H9 (cell line): ENCODE results near the gene GABRD. TPM values are rescaled to one million over a fixed set of nuclear protein-coding genes. Genes with fewer than 3 reads are reported as not detected.
A peak's percentile ranks its signal among the peaks of the same experiment; 100 is the strongest.

ENCODE experiments used
- DNase-seq: peaks from one replicate; pipeline ENCODE4 v3.0.0-alpha.2; 2017
- H2AFZ ChIP-seq: one replicate; pipeline ENCODE4 v1.6.1; 2013; ENCODE audit warnings: mild to moderate bottlenecking, low read length, control low read depth, moderate library complexity
- H2AK5ac ChIP-seq: 2 replicates; pipeline ENCODE4 v1.6.1; 2013; ENCODE audit warnings: low read length, control low read depth, mixed read lengths; ENCODE audit not compliant: insufficient read length
- H2BK120ac ChIP-seq: one replicate; pipeline ENCODE4 v1.6.1; 2013; ENCODE audit warnings: low read depth, mild to moderate bottlenecking, low read length, control low read depth, inconsistent platforms; ENCODE audit not compliant: poor library complexity, severe bottlenecking
- H2BK12ac ChIP-seq: 2 replicates; pipeline ENCODE4 v1.6.1; 2013; ENCODE audit warnings: low read length, control low read depth, mixed read lengths, low read depth; ENCODE audit not compliant: insufficient read length
- H2BK15ac ChIP-seq: 2 replicates; pipeline ENCODE4 v1.6.1; 2013; ENCODE audit warnings: low read depth, low read length, control low read depth
- H2BK20ac ChIP-seq: one replicate; pipeline ENCODE4 v1.6.1; 2013; ENCODE audit warnings: low read depth, mild to moderate bottlenecking, low read length, control low read depth, inconsistent platforms; ENCODE audit not compliant: poor library complexity, severe bottlenecking
- H2BK5ac ChIP-seq: 2 replicates; pipeline ENCODE4 v1.6.1; 2013; ENCODE audit warnings: low read length, control low read depth, mixed read lengths; ENCODE audit not compliant: insufficient read length
- H3K14ac ChIP-seq: 2 replicates; pipeline ENCODE4 v1.6.1; 2013; ENCODE audit warnings: low read length, control low read depth; ENCODE audit not compliant: insufficient read depth
- H3K18ac ChIP-seq: 2 replicates; pipeline ENCODE4 v1.6.1; 2013; ENCODE audit warnings: low read depth, mild to moderate bottlenecking, mixed read lengths, low read length, control low read depth; ENCODE audit not compliant: insufficient read length
- H3K23ac ChIP-seq: 2 replicates; pipeline ENCODE4 v1.6.1; 2013; ENCODE audit warnings: low read length, control low read depth, mixed read lengths, low read depth; ENCODE audit not compliant: insufficient read length
- H3K23me2 ChIP-seq: 2 replicates; pipeline ENCODE4 v1.6.1; 2013; ENCODE audit warnings: low read depth, mild to moderate bottlenecking, mixed read lengths, low read length, control low read depth; ENCODE audit not compliant: insufficient read length, poor library complexity, severe bottlenecking
- H3K27ac ChIP-seq: 2 replicates; pipeline ENCODE4 v1.5.1; 2013; ENCODE audit warnings: low read length, control low read depth, mixed read lengths, low read depth; ENCODE audit not compliant: insufficient read length
- H3K27me3 ChIP-seq: 2 replicates; pipeline ENCODE4 v1.6.1; 2013; ENCODE audit warnings: low read length, control low read depth, inconsistent platforms; ENCODE audit not compliant: insufficient read depth
- H3K4ac ChIP-seq: 2 replicates; pipeline ENCODE4 v1.6.1; 2013; ENCODE audit warnings: low read depth, mild to moderate bottlenecking, control low read depth, inconsistent platforms, low read length, moderate library complexity
- H3K4me1 ChIP-seq: 2 replicates; pipeline ENCODE4 v1.6.1; 2013; ENCODE audit warnings: low read length, control low read depth, inconsistent platforms; ENCODE audit not compliant: insufficient read depth
- H3K4me2 ChIP-seq: 2 replicates; pipeline ENCODE4 v1.6.1; 2013; ENCODE audit warnings: low read length, control low read depth, mixed read lengths; ENCODE audit not compliant: insufficient read length, insufficient read depth
- H3K56ac ChIP-seq: 2 replicates; pipeline ENCODE4 v1.6.1; 2013; ENCODE audit warnings: low read depth, mild to moderate bottlenecking, mixed read lengths, low read length, control low read depth; ENCODE audit not compliant: insufficient read length
- H3K79me1 ChIP-seq: 2 replicates; pipeline ENCODE4 v1.6.1; 2013; ENCODE audit warnings: low read depth, mild to moderate bottlenecking, moderate library complexity, low read length, control low read depth, inconsistent platforms; ENCODE audit not compliant: insufficient read depth, poor library complexity, severe bottlenecking
- H3K79me2 ChIP-seq: 2 replicates; pipeline ENCODE4 v1.6.1; 2013; ENCODE audit warnings: low read length, control low read depth, inconsistent platforms; ENCODE audit not compliant: insufficient read depth
- H3K9ac ChIP-seq: 2 replicates; pipeline ENCODE4 v1.6.1; 2013; ENCODE audit warnings: low read length, control low read depth, mixed read lengths; ENCODE audit not compliant: insufficient read length; ENCODE audit errors: extremely low read depth
- H3K9me3 ChIP-seq: one replicate; pipeline ENCODE4 v1.6.1; 2013; ENCODE audit warnings: low read depth, low read length, inconsistent platforms; ENCODE audit not compliant: control insufficient read depth
- H3T11ph ChIP-seq: one replicate; pipeline ENCODE4 v1.6.1; 2013; ENCODE audit warnings: mild to moderate bottlenecking, low read length, control low read depth, inconsistent platforms
- H4K20me1 ChIP-seq: one replicate; pipeline ENCODE4 v1.6.1; 2013; ENCODE audit not compliant: control insufficient read depth, insufficient read length, insufficient read depth
- H4K5ac ChIP-seq: 2 replicates; pipeline ENCODE4 v1.6.1; 2013; ENCODE audit warnings: low read depth, mild to moderate bottlenecking, mixed read lengths, low read length, control low read depth; ENCODE audit not compliant: insufficient read length
- H4K8ac ChIP-seq: replicated peaks from 2 replicates; pipeline ENCODE4 v1.6.1; 2013; ENCODE audit warnings: low read length, control low read depth, mixed read lengths, low read depth; ENCODE audit not compliant: insufficient read length
- H4K91ac ChIP-seq: 2 replicates; pipeline ENCODE4 v1.6.1; 2013; ENCODE audit warnings: low read depth, mild to moderate bottlenecking, moderate library complexity, mixed read lengths, low read length, control low read depth; ENCODE audit not compliant: insufficient read length
- H3K27ac Mint-ChIP-seq, 3 experiments: 2 replicates in 2 of 3; 3 replicates in 1 of 3; pipeline ENCODE4 v1.8.0; 2020 to 2021; ENCODE audit warnings: mixed read lengths in 3 of 3, mild to moderate bottlenecking in 1 of 3, moderate library complexity in 1 of 3
- H3K27me3 Mint-ChIP-seq: 2 replicates; pipeline ENCODE4 v1.8.0; 2021; ENCODE audit warnings: low read depth, mild to moderate bottlenecking, moderate library complexity, mixed read lengths
- H3K36me3 Mint-ChIP-seq, 3 experiments: 2 replicates in 2 of 3; 3 replicates in 1 of 3; pipeline ENCODE4 v1.8.0; 2020 to 2021; ENCODE audit warnings: low read depth in 3 of 3, mixed read lengths in 3 of 3; ENCODE audit not compliant: insufficient read depth in 1 of 3
- H3K4me1 Mint-ChIP-seq, 2 experiments: 2 replicates each; pipeline ENCODE4 v1.8.0; 2020; ENCODE audit warnings: mixed read lengths in 2 of 2
- H3K4me3 Mint-ChIP-seq, 2 experiments: 2 replicates in 1 of 2; 3 replicates in 1 of 2; pipeline ENCODE4 v1.8.0; 2020 to 2021; ENCODE audit warnings: mild to moderate bottlenecking in 2 of 2, mixed read lengths in 2 of 2, moderate library complexity in 1 of 2
- H3K9me3 Mint-ChIP-seq, 2 experiments: 2 replicates in 1 of 2; 3 replicates in 1 of 2; pipeline ENCODE4 v1.8.0; 2020; ENCODE audit warnings: mild to moderate bottlenecking in 2 of 2, mixed read lengths in 2 of 2, moderate library complexity in 1 of 2
- CTCF ChIP-seq: fragments of 200-600 bp; sonication (generic); conservative IDR thresholded peaks from 3 replicates; pipeline ENCODE4 v1.8.0; 2021; ENCODE audit warnings: antibody characterized with exemption, mild to moderate bottlenecking
- WGBS: extraction: QIAGEN DNeasy Blood & Tissue Kit; methylation state at CpG from one replicate; pipeline ENCODE4 v1.1.7; 2013; ENCODE audit warnings: missing lambda C conversion rate, low lambda C conversion rate, mixed read lengths; ENCODE audit not compliant: insufficient read length; ENCODE audit errors: extremely low coverage; 5-methylcytosine and 5-hydroxymethylcytosine counted together
- total RNA-seq: library from RNA; stranded (reverse); gene quantifications from 2 replicates; pipeline ENCODE4 v1.2.1, GENCODE V29; 2021

The GABRD gene
- total RNA-seq, 1 experiment from 2014 or later, result 0.59 TPM

- no peak overlapping the region for H3K18ac ChIP-seq
- Mint-ChIP-seq H3K27ac (peak overlapping the region in 1 of 3 experiments; percentile 92; a peak in 1 of 7 replicates), H3K36me3 (no peaks in the 10 kb centered on the region; a peak in 2 of 7 replicates), H3K27me3 (peaks cover 3% of the 10 kb centered on the region), H3K9me3 (peaks cover 10 to 15% of the 10 kb centered on the region in 2 experiments; a peak in 4 of 5 replicates), H3K4me1 (peaks cover 0 to 7% of the 10 kb centered on the region in 2 experiments; a peak in 2 of 4 replicates), H3K4me3 (peak overlapping the region in 1 of 2 experiments; percentile 23; a peak in 1 of 5 replicates)
- no peaks in the 10 kb centered on the region for H4K20me1 ChIP-seq
- no peak overlapping the region for H2BK12ac ChIP-seq
- no peak overlapping the region for H2BK15ac ChIP-seq
- no peak for TF ChIP-seq CTCF
- no peak overlapping the region for H2BK5ac ChIP-seq
- H4K5ac ChIP-seq, result no peak overlapping the region
- H3K14ac ChIP-seq, result no peak overlapping the region
- no peak overlapping the region for H3K23ac ChIP-seq
- no peaks in the 10 kb centered on the region for H3K4me1 ChIP-seq
- H2BK120ac ChIP-seq, result no peak overlapping the region
- no peak overlapping the region for H3K27ac ChIP-seq
- H4K91ac ChIP-seq, result no peak overlapping the region
- no peak overlapping the region for H3T11ph ChIP-seq
- H3K9ac ChIP-seq, result no peak overlapping the region
- H2AK5ac ChIP-seq, result no peak overlapping the region
- H3K79me2 ChIP-seq, result no peaks in the 10 kb centered on the region
- no peaks in the 10 kb centered on the region for H3K9me3 ChIP-seq
- H3K23me2 ChIP-seq, result no peaks in the 10 kb centered on the region
- no peaks in the 10 kb centered on the region for H3K27me3 ChIP-seq
- no peak overlapping the region for H2BK20ac ChIP-seq
- H3K79me1 ChIP-seq, result no peaks in the 10 kb centered on the region
- no peak overlapping the region for H3K56ac ChIP-seq
- no peak overlapping the region for H3K4me2 ChIP-seq
- H4K8ac ChIP-seq, result no peak overlapping the region
- no peak for DNase-seq
- H2AFZ ChIP-seq, result no peak overlapping the region
- no peak overlapping the region for H3K4ac ChIP-seq
- WGBS, result no CpG with 5 or more reads among the region's 17 CpGs
Observed at GRCh38 chr1:1971017-1971416, 48.1 kb upstream of the GABRD start.
